AG04449 (cell line): ENCODE measurements around the gene EXOC4.
A peak's percentile ranks its signal among the peaks of the same experiment; 100 is the strongest.

Source experiments
- CTCF ChIA-PET: fragments of 350-600 bp; formaldehyde crosslinking; extraction: SDS; loops from one replicate; lab custom pipeline; 2021; ENCODE audit warnings: antibody characterized with exemption; lab: Yijun Ruan, JAX
- POLR2A ChIA-PET: fragments of 400-600, 350-600 bp; formaldehyde crosslinking; extraction: SDS; loops from one replicate; lab custom pipeline; 2020; ENCODE audit warnings: antibody characterized with exemption, inconsistent platforms; lab: Yijun Ruan, JAX
- DNase-seq: peaks from one replicate; pipeline ENCODE4 v3.0.0-alpha.2; 2010; ENCODE audit warnings: low read depth, low spot score
- H3K4me3 ChIP-seq: 2 replicates; pipeline ENCODE4 v1.5.1; 2011; ENCODE audit warnings: low read depth, mild to moderate bottlenecking, control low read depth, low read length
- TF ChIP-seq, protein P1 (sequence below): IDR thresholded peaks from one replicate; pipeline ENCODE4 v1.5.1; 2011; ENCODE audit warnings: mild to moderate bottlenecking, moderate library complexity, low read length, control low read depth, inconsistent platforms; ENCODE audit not compliant: insufficient read depth; ENCODE audit errors: missing control alignments

Gene EXOC4

DNA sequence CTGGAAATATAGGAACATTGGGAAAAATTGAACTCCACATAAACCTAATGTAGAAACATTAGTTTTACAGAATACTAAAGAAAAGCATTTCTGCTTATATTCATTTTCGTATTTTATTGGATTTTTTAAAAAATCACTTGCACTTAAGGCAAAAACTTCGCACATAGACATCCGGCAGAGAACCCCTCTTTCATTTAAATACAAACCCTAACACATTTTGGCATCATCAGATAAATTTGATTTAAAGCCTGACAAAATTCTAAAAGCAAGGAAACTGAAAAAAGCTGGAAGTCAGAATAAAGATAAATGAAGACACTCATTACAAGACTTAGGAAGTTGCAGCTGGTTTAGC, 396 bp upstream of the EXOC4 start:
- DNase-seq = no peak
- TF ChIP-seq, protein P1, sequence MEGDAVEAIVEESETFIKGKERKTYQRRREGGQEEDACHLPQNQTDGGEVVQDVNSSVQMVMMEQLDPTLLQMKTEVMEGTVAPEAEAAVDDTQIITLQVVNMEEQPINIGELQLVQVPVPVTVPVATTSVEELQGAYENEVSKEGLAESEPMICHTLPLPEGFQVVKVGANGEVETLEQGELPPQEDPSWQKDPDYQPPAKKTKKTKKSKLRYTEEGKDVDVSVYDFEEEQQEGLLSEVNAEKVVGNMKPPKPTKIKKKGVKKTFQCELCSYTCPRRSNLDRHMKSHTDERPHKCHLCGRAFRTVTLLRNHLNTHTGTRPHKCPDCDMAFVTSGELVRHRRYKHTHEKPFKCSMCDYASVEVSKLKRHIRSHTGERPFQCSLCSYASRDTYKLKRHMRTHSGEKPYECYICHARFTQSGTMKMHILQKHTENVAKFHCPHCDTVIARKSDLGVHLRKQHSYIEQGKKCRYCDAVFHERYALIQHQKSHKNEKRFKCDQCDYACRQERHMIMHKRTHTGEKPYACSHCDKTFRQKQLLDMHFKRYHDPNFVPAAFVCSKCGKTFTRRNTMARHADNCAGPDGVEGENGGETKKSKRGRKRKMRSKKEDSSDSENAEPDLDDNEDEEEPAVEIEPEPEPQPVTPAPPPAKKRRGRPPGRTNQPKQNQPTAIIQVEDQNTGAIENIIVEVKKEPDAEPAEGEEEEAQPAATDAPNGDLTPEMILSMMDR = no peak
- POLR2A ChIA-PET = interaction anchor here (0.6 kb wide), 1 partner anchor 9 kb away, joined by 5 read pairs; no protein-coding TSS in a partner anchor
- no peak overlapping the region for H3K4me3 ChIP-seq
- CTCF ChIA-PET = interaction anchor here (1.6 kb wide), 1 partner anchor 20 kb away, joined by 4 read pairs; no protein-coding TSS in a partner anchor

DNA sequence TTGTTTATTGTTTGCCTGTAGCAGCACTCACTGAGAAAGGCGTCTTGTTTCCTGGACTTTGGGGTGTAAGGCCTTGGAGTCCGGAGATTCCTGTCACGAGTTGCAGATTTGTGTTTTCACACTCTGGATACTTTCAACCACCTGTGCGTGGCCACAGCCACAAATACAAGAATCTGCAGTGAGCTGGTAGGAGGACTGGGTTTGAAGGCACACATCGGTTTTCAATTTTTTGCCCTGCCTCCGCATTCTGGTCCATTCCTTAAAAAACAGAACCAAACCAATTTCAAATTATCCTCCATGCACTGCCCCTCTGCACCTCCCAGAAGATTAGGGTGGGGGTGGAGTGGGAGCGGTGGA, 619 bp downstream of the EXOC4 start:
- TF ChIP-seq, protein P1 = no peak
- H3K4me3 ChIP-seq = peak overlapping the region; percentile 88
- no peak for DNase-seq
- POLR2A ChIA-PET = interaction anchor here (0.6 kb wide), 1 partner anchor 631 kb away, joined by 3 read pairs; no protein-coding TSS in a partner anchor
- CTCF ChIA-PET = interaction anchor here (1.3 to 1.6 kb wide), 2 partner anchors 16 to 21 kb away, joined by 3 to 4 read pairs; no protein-coding TSS in a partner anchor

DNA sequence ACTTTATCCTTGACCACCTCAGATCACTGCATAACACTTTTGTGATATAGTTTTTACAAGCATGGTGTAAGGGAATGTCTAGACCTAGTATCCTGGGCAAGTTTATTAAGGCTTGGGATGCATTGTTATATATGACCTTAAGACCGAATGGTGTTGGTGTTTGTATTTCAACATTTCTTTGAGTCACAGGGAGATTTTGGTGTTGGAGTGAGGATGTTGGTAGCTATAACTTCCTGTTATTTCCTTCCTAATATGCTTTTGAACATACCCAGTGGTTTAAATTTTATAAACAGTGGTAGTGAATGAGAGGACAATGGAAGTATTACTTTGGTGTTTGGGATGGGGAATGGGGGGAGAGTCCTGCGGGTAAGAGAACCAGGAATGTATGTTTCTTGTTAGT, 2.6 kb downstream of the EXOC4 start:
- POLR2A ChIA-PET = no interaction called here
- H3K4me3 ChIP-seq = no peak overlapping the region
- no peak for DNase-seq
- TF ChIP-seq, protein P1 = no peak
- CTCF ChIA-PET = no interaction called here

DNA sequence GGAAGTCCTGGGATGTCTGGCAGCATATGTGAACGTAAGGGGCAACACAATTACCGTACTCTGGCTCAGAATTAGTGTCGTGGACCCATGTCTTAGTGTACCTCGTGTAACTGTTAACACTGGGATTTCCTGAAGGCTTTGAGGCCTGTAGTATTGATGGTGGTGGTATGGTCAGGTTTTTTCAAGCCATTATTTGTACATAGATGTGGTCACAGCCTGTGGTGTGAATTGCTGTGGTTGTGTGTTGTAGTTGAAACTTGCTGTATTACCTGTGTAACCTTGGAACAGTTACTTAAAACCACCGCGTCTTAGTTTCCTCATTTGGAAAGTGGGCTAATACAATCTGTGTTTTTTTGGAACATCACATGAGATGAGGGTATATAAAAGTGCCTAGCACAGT, 5.3 kb downstream of the EXOC4 start:
- DNase-seq = no peak
- ChIA-PET POLR2A (no interaction called here), CTCF (no interaction called here)
- TF ChIP-seq, protein P1 = no peak
- no peak overlapping the region for H3K4me3 ChIP-seq

DNA sequence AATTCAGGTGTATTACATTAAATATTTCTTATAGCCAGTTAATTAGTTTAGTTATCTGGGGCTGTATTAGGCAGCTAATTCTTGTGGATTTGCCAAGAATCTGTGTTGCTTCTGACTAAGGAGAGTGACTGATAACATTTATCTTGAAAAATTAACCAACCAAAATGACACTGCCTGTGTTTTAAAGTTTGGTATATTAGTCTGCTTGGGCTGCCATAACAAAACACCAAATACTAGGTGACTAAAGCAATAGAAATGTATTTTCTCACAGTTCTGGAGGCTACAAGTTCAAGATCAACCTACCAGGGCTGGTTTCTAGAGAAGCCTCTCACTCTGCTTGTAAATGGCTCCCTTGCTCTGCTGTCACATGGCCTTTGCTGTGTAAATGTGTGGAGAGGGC, 12.9 kb downstream of the EXOC4 start:
- ChIA-PET POLR2A (no interaction called here), CTCF (no interaction called here)
- TF ChIP-seq, protein P1 = no peak
- H3K4me3 ChIP-seq = no peak overlapping the region
- DNase-seq = no peak

DNA sequence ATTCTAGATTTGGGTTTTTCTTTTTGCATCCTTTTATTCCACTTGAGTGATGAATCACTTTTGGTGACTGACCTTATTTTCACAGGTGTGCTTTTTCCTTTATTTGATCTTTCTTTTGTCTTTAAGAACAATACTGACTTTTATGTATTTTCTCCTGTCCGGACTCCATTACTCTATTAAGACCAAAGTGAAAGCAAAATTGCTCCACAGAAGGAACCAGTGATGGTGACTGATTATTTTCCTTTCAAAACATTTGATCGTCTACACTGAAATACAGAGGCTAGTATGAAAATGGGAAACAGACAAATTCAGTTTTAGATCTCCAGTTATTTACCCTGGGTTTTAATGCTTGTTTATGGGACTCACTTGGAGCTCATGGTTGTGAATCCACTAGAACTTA, 15.5 kb downstream of the EXOC4 start:
- ChIA-PET CTCF (interaction anchor here (1.2 kb wide), 1 partner anchor 15 kb away, joined by 3 read pairs; the partner anchor contains the start of gene EXOC4), POLR2A (no interaction called here)
- no peak for DNase-seq
- TF ChIP-seq, protein P1 = no peak
- no peak overlapping the region for H3K4me3 ChIP-seq
